Measurements from ENCODE around the gene RALGDS. TPM values are rescaled to one million over a fixed set of nuclear protein-coding genes. Genes with fewer than 3 reads are reported as not detected.

RALGDS gene
- 22.0 to 27.2 TPM (median 25.6 TPM) in 5 replicates for total RNA-seq (2022; extraction: Qiagen RNA extraction; ENCODE audit: low read depth)

GRCh38 chr9:133121198-133121914, at the start of gene RALGDS:
RALGDS (minus strand) TSS chr9:133121240; CDS start chr9:133121154, 86 bp downstream.

DNA sequence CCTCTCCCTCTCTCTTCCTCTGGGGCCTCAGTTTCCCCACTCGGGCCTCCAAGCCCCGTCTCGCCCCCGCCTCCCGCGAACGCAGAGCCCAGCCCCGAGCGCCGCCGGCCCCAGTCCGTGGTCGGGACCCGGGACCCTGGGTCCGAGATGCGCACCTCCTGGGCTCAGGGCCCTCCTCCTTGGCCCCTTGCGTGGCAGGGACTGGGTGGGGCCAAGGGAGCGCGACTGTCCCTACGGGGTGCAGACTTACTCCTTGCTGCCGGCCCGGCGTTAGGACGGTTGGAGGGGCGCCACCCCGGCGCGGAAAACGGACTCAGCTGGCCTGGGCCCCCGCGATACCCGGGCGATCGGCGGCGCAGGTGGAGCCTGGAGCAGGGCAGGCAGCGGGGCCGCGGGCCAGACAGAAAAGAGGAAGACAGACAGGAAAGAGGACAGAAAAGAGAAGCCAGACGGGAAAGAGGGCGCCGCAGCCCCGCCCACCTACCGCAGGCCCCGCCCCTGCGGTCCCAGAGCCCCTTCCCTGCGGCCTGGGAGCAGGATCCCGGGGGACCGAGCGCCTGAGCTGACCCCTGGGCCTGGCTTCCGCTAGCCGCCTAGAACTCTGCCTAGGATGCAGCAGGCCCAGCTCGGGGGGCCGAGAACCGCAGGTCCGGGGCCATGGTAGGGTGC, 42.6 kb upstream of the RALGDS start, which contains the start of gene GBGT1:
Gene GBGT1, minus strand, starts transcription at position 411 of the 669 bp plus-strand sequence. CDS start 1,502 bp downstream, outside the sequence.

DNA sequence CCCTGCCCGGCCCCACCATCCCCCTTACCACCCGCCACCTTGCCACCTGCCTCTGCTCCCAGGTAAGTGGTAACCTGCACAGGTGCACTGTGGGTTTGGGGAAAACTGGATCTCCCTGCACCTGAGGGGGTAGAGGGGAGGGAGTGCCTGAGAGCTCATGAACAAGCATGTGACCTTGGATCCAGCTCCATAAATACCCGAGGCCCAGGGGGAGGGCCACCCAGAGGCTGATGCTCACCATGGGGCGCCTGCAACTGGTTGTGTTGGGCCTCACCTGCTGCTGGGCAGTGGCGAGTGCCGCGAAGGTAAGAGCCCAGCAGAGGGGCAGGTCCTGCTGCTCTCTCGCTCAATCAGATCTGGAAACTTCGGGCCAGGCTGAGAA, 59.3 kb downstream of the RALGDS start, which contains the start of gene CEL:
Gene CEL, plus strand, starts transcription at position 218 of the 382 bp plus-strand sequence. Its CDS starts 22 bp downstream, at position 240.

Other genes starting within 250 kb of the RALGDS start
- 0.79 to 1.4 TPM (median 1.1 TPM) in 5 replicates for gene AK8, start 243.0 kb downstream of the RALGDS start, total RNA-seq (2022; extraction: Qiagen RNA extraction; ENCODE audit: low read depth)
- gene SPACA9, start 242.3 kb downstream of the RALGDS start, total RNA-seq (2022; extraction: Qiagen RNA extraction; ENCODE audit: low read depth), result 4.1 to 5.3 TPM (median 4.9 TPM) in 5 replicates
- 13.7 to 18.1 TPM (median 15.4 TPM) in 5 replicates for gene TSC1, start 176.6 kb downstream of the RALGDS start, total RNA-seq (2022; extraction: Qiagen RNA extraction; ENCODE audit: low read depth)
- gene GFI1B, start 142.5 kb downstream of the RALGDS start, total RNA-seq (2022; extraction: Qiagen RNA extraction; ENCODE audit: low read depth), result not detected in 5 replicates
- 57.7 to 66.6 TPM (median 61.8 TPM) in 5 replicates for gene GTF3C5, start 90.2 kb downstream of the RALGDS start, total RNA-seq (2022; extraction: Qiagen RNA extraction; ENCODE audit: low read depth)
- 0.46 to 0.71 TPM (median 0.63 TPM) in 5 replicates for gene CEL, start 59.3 kb downstream of the RALGDS start, total RNA-seq (2022; extraction: Qiagen RNA extraction; ENCODE audit: low read depth)
- 1.7 to 2.8 TPM (median 2.4 TPM) in 5 replicates for gene GBGT1, start 42.7 kb upstream of the RALGDS start, total RNA-seq (2022; extraction: Qiagen RNA extraction; ENCODE audit: low read depth)
- not detected in 5 replicates for gene OBP2B, start 88.0 kb upstream of the RALGDS start, total RNA-seq (2022; extraction: Qiagen RNA extraction; ENCODE audit: low read depth)
- gene ABO, start 154.0 kb upstream of the RALGDS start, total RNA-seq (2022; extraction: Qiagen RNA extraction; ENCODE audit: low read depth), result not detected in 5 replicates
- gene SURF6, start 214.9 kb upstream of the RALGDS start, total RNA-seq (2022; extraction: Qiagen RNA extraction; ENCODE audit: low read depth), result 19.9 to 29.3 TPM (median 24.0 TPM) in 5 replicates
- 21.0 to 32.2 TPM (median 30.2 TPM) in 5 replicates for gene MED22, start 226.9 kb upstream of the RALGDS start, total RNA-seq (2022; extraction: Qiagen RNA extraction; ENCODE audit: low read depth)
- 3,291 to 3,531 TPM (median 3,341 TPM) in 5 replicates for gene RPL7A, start 227.0 kb upstream of the RALGDS start, total RNA-seq (2022; extraction: Qiagen RNA extraction; ENCODE audit: low read depth)
- gene SURF1, start 235.2 kb upstream of the RALGDS start, total RNA-seq (2022; extraction: Qiagen RNA extraction; ENCODE audit: low read depth), result 37.9 to 50.3 TPM (median 43.3 TPM) in 5 replicates
- 36.7 to 54.8 TPM (median 45.8 TPM) in 5 replicates for gene SURF2, start 235.3 kb upstream of the RALGDS start, total RNA-seq (2022; extraction: Qiagen RNA extraction; ENCODE audit: low read depth)